Esophagus squamous epithelium (tissue), 5 donors: ENCODE results near the gene PSME3. TPM values are rescaled to one million over a fixed set of nuclear protein-coding genes. Genes with fewer than 3 reads are reported as not detected.
"Not testable (repeated sequence)": the region's sequence is repeated elsewhere in the genome, so short reads cannot be mapped to it uniquely, and the experiment has no call there.

Experiments
- DNase-seq: peaks from one replicate; lab custom pipeline; 2025; lab: John Stamatoyannopoulos, UW
- H3K27ac ChIP-seq, 4 donors: fragments of 200-600 bp; sonication (generic); one replicate each; pipeline ENCODE4 v1.5.1; 2016 to 2019; ENCODE audit warnings: mild to moderate bottlenecking in 1 of 4
- H3K27me3 ChIP-seq, 4 donors: fragments of 200-600 bp; sonication (generic); 1 replicate in 3 of 4; 2 replicates in 1 of 4; pipeline versions ENCODE4 v1.5.1 to v1.6.0; 2017 to 2021; ENCODE audit warnings: antibody characterized with exemption in 1 of 4
- H3K36me3 ChIP-seq, 3 donors: fragments of 200-600 bp; sonication (generic); one replicate each; pipeline ENCODE4 v1.5.1; 2016 to 2019
- H3K4me1 ChIP-seq, 3 donors: fragments of 200-600 bp; sonication (generic); one replicate each; pipeline ENCODE4 v1.5.1; 2017 to 2019
- H3K4me3 ChIP-seq, 4 donors: fragments of 200-600 bp; sonication (generic); 1 replicate in 3 of 4; 2 replicates in 1 of 4; pipeline ENCODE4 v1.5.1; 2016 to 2019; ENCODE audit warnings: mild to moderate bottlenecking in 2 of 4, moderate library complexity in 1 of 4
- H3K9me3 ChIP-seq, 3 donors: fragments of 200-600 bp; sonication (generic); one replicate each; pipeline ENCODE4 v1.5.1; 2016 to 2019
- POLR2A ChIP-seq, 4 donors: fragments of 450-650 bp; IDR thresholded peaks; one replicate each; pipeline ENCODE4 v1.6.1; 2017; ENCODE audit warnings: antibody characterized with exemption in 4 of 4, mild to moderate bottlenecking in 4 of 4, moderate library complexity in 3 of 4
- WGBS, 2 donors: methylation state at CpG; one replicate each; pipeline ENCODE4 v1.1.5; 2018; 5-methylcytosine and 5-hydroxymethylcytosine counted together
- intact Hi-C: fragments of 100-400 bp; cut with DNase I; formaldehyde crosslinking; loops from one replicate; pipeline ENCODE4 v1.15.0; 2022
- total RNA-seq, 4 donors: library from RNA; depleted of rRNA; stranded (reverse); fragments of >200 nt; gene quantifications; one replicate each; pipeline ENCODE4 v1.1.0, GENCODE V29; 2016
- TF ChIP-seq, protein P1 (sequence below), 6 experiments: fragments of 450-650 bp in 4 of 6; fragments of 200-600 bp in 2 of 6; sonication (generic) in 2 of 6; IDR thresholded peaks; one replicate each; pipeline ENCODE4 v1.5.1; 2016 to 2019; ENCODE audit warnings: antibody characterized with exemption in 6 of 6, mild to moderate bottlenecking in 4 of 6, moderate library complexity in 4 of 6
- donor health status: DM: yes; HTN: yes; CAD: no.

PSME3 gene
- total RNA-seq, 4 donors from 2014 or later: 91.0 to 121 (median 93.7) TPM

DNA sequence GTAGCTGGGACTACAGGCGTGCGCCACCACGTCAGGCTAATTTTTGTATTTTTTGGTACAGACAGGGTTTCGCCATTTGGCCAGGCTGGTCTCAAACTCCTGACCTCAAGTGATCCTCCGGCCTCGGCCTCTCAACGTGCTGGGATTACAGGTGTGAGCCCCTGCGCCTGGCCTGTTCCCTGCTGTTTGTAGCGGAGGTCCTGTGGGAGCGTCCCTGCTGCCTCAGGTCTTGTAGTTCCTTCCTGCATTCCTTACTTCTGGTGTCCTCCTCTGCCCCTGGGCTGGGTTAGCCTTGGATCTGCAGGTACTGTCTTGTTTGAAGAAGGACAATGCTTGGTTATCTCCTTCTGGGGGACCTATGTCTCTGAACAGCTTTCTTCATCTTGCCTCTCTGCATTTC lies 43.8 kb downstream of the PSME3 start:
- Histone ChIP-seq H3K4me3 (no peak overlapping the region), H3K9me3 (no peaks in the 10 kb centered on the region), H3K36me3 (no peaks in the 10 kb centered on the region), H3K27ac (no peak overlapping the region), H3K4me1 (no peaks in the 10 kb centered on the region), H3K27me3 (peaks cover 0 to 21% (median 0%) of the 10 kb centered on the region in 4 donors)
- DNase-seq: no peak
- WGBS, 2 donors: 66 to 80% methylated on average over 5 to 10 of the region's 10 CpGs
- intact Hi-C loops: no loop called here
- TF ChIP-seq, protein P1, sequence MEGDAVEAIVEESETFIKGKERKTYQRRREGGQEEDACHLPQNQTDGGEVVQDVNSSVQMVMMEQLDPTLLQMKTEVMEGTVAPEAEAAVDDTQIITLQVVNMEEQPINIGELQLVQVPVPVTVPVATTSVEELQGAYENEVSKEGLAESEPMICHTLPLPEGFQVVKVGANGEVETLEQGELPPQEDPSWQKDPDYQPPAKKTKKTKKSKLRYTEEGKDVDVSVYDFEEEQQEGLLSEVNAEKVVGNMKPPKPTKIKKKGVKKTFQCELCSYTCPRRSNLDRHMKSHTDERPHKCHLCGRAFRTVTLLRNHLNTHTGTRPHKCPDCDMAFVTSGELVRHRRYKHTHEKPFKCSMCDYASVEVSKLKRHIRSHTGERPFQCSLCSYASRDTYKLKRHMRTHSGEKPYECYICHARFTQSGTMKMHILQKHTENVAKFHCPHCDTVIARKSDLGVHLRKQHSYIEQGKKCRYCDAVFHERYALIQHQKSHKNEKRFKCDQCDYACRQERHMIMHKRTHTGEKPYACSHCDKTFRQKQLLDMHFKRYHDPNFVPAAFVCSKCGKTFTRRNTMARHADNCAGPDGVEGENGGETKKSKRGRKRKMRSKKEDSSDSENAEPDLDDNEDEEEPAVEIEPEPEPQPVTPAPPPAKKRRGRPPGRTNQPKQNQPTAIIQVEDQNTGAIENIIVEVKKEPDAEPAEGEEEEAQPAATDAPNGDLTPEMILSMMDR (IDR thresholded peaks at IDR 0.05): no peak
- TF ChIP-seq POLR2A (IDR thresholded peaks at IDR 0.05): no peak

DNA sequence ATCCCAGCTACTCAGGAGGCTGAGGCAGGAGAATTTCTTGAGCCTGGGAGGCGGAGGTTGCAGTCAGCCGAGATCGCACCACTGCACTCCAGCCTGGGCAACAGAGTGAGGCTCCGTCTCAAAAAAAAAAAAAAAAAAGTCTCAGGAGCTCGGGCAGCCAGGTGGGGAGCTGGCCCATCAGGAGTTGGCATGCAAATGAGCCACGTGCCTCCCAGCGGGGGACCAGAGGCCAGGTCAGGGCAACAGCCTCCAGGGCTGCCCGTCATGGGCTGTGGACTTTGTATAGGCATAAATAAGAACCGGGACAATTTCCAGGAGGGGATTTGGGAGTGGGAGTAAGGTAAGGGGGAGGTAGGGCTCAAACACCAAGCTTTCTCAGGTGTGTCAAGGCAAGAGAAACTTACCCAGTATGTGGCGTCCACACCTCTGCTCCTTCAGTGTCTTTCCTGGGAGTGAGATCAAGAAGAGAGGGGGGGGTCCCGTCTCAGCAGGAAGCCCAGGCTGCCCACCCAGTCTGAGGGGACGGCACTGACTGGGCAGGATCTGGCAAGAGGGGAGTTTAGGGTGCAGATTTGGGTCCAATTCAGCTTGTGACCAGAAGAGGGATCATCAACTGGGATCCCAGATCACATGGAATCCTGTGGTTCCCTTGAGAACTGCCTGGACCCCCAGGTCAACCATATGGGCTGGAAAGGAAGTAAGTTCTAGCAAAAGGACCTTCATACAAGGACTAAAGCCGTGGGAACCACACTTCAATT lies 45.1 kb downstream of the PSME3 start:
- H3K27ac ChIP-seq: no peak overlapping the region
- WGBS, 2 donors: 26 to 42% methylated on average over 8 to 11 of the region's 13 CpGs
- intact Hi-C loops: no loop called here
- peaks cover 0 to 21% (median 0%) of the 10 kb centered on the region in 4 donors for H3K27me3 ChIP-seq
- DNase-seq: no peak
- H3K4me1 ChIP-seq: no peaks in the 10 kb centered on the region
- H3K4me3 ChIP-seq: no peak overlapping the region
- TF ChIP-seq POLR2A (IDR thresholded peaks at IDR 0.05): no peak
- TF ChIP-seq, protein P1 (IDR thresholded peaks at IDR 0.05): no peak
- no peaks in the 10 kb centered on the region for H3K9me3 ChIP-seq
- H3K36me3 ChIP-seq: no peaks in the 10 kb centered on the region

DNA sequence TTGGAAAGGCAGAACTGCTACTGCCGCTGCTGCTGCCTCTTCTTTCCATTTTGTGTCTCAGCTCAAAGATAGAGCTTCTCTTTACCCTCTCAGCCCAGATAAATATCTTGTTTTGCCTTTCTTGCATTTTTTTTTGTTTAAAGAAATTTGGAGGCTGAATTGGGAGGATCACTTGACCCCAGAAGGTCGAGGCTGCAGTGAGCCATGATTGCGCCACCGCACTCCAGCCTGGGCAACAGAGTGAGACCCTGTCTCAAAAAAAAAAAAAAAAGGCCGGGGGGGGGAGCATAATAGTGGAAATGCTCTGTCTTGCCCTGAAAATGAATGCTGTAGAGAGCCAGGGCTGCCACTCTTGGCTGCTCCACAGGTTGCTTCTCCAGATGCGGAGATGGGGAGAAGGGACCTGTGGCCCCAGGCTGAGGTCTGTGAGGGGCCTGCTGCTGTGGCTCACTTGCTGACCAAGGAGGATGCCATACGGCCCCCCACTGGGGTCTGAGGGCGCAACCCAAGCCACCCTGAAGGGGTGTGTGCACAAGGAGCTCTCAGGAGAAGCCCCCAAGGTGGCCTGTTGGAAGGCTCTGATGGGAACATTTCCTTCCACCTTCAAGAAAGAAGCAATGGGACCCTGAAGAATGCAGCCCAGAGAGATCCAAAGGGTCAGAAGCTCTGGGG lies 45.9 kb downstream of the PSME3 start:
- Histone ChIP-seq H3K4me3 (no peak overlapping the region), H3K4me1 (no peaks in the 10 kb centered on the region), H3K9me3 (no peaks in the 10 kb centered on the region), H3K27ac (no peak overlapping the region), H3K36me3 (no peaks in the 10 kb centered on the region), H3K27me3 (peaks cover 0 to 21% (median 0%) of the 10 kb centered on the region in 4 donors)
- intact Hi-C loops: no loop called here
- WGBS, 2 donors: 76 to 86% methylated on average over 5 to 6 of the region's 8 CpGs
- no peak for DNase-seq
- TF ChIP-seq, protein P1 (IDR thresholded peaks at IDR 0.05): no peak
- no peak for TF ChIP-seq POLR2A (IDR thresholded peaks at IDR 0.05)

DNA sequence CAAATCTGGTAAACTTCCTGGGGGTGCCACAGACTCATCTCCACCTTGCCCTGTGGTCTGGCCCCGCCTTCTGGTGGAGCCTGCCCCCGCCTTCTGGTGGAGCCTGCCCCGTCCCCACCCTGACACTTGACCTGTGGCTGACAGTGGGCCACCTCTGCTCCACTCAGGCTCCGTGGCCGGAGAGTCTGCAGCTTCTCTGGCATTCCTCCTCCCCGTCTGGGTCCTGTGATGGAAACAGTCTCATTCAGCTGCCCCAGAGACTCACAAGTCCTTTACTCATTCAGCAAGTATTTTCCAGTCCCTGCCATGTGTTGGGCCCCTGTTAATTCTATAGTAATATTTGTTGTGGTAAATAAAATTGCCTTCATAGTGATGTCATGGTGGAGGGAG lies 46.4 kb downstream of the PSME3 start:
- no peak overlapping the region for H3K4me3 ChIP-seq
- no peaks in the 10 kb centered on the region for H3K36me3 ChIP-seq
- no peak for DNase-seq
- no peak overlapping the region for H3K27ac ChIP-seq
- intact Hi-C loops: no loop called here
- no peaks in the 10 kb centered on the region for H3K9me3 ChIP-seq
- 44 to 80% methylated on average over 1 to 4 of the region's 6 CpGs for WGBS, 2 donors
- peaks cover 0 to 21% (median 0%) of the 10 kb centered on the region in 4 donors for H3K27me3 ChIP-seq
- TF ChIP-seq, protein P1 (IDR thresholded peaks at IDR 0.05): no peak
- TF ChIP-seq POLR2A (IDR thresholded peaks at IDR 0.05): no peak
- H3K4me1 ChIP-seq: no peaks in the 10 kb centered on the region

DNA sequence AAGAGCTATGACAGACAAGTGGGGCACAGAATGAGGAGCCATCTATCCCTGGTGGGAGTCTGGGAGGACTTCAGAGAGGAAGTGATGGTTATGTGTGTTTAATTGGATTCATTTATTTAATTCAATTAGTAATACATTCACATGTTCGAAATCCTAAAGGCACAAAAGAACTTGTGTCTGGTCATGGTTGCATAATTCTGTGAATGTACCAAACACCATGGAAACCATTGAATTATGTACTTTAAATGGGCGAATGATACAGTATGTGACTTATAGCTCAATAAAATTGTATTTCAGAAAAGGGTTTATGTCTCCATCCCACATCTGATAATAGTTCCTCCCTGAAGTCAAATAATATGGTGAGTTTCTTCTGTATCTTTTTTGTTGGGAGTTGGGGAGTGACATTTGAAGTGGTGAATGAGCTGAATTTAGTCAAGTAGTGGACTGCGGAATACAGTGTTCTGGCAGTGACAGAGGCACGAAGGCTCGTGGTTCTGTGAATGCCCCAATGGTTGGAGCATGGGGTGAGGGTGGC lies 47.6 kb downstream of the PSME3 start:
- WGBS, 2 donors: 57 to 60% methylated on average over 5 of the region's 5 CpGs
- TF ChIP-seq POLR2A (IDR thresholded peaks at IDR 0.05): no peak
- TF ChIP-seq, protein P1 (IDR thresholded peaks at IDR 0.05): no peak
- Histone ChIP-seq H3K27me3 (peaks cover 0 to 21% (median 0%) of the 10 kb centered on the region in 4 donors), H3K9me3 (no peaks in the 10 kb centered on the region), H3K4me1 (no peaks in the 10 kb centered on the region), H3K27ac (no peak overlapping the region), H3K36me3 (no peaks in the 10 kb centered on the region), H3K4me3 (no peak overlapping the region)
- DNase-seq: no peak
- intact Hi-C loops: no loop called here

DNA sequence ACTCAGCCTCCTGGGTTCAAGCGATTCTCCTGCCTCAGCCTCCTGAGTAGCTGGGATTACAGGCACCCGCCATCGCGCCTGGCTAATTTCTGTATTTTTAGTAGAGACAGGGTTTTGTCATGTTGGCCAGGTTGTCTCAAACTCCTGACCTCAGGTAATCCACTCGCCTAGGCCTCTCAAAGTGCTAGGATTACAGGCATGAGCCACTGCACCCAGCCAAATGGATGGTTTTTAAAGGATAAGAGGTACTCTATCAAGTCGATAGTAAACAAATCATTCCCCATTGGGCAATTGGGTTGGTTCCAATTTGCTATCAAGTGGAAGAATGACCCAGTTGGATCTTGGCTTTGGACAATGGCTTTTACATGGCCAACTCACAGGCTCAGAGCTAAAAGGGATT lies 48.5 kb downstream of the PSME3 start:
- H3K4me1 ChIP-seq, intact Hi-C loops, H3K36me3 ChIP-seq, H3K4me3 ChIP-seq, H3K27ac ChIP-seq, H3K9me3 ChIP-seq, DNase-seq: not testable (repeated sequence)
- H3K27me3 ChIP-seq: peaks cover 0 to 21% (median 0%) of the 10 kb centered on the region in 4 donors
- WGBS, 2 donors: 86 to 95% methylated on average over 5 to 6 of the region's 6 CpGs
